Neural progenitor cell (in vitro differentiated cells): ENCODE measurements around the gene EOMES. TPM values are rescaled to one million over a fixed set of nuclear protein-coding genes. Genes with fewer than 3 reads are reported as not detected.
"Not testable (repeated sequence)": the region's sequence is repeated elsewhere in the genome, so short reads cannot be mapped to it uniquely, and the experiment has no call there.

Experiments used
- DNase-seq: peaks from one replicate; pipeline ENCODE4 v3.0.0-alpha.2; 2016; ENCODE audit warnings: low spot score
- H2AFZ ChIP-seq: fragments of 200-600 bp; sonication (generic); replicated peaks from 2 replicates; pipeline ENCODE4 v1.6.1; 2016; ENCODE audit warnings: antibody characterized with exemption
- H3F3A ChIP-seq: fragments of 200-600 bp; sonication (generic); 2 replicates; pipeline ENCODE4 v1.6.1; 2016; ENCODE audit warnings: antibody characterized with exemption, low read depth
- H3K27ac ChIP-seq: fragments of 200-600 bp; sonication (generic); 2 replicates; pipeline ENCODE4 v1.5.1; 2016; ENCODE audit warnings: mild to moderate bottlenecking
- H3K27me3 ChIP-seq: fragments of 200-600 bp; sonication (generic); 2 replicates; pipeline ENCODE4 v1.6.1; 2016; ENCODE audit warnings: mild to moderate bottlenecking, moderate library complexity
- H3K36me3 ChIP-seq: fragments of 200-600 bp; sonication (generic); 2 replicates; pipeline ENCODE4 v1.5.1; 2016
- H3K4me1 ChIP-seq: fragments of 200-600 bp; sonication (generic); 2 replicates; pipeline ENCODE4 v1.6.1; 2016; ENCODE audit warnings: mixed run types
- H3K4me2 ChIP-seq: fragments of 200-600 bp; sonication (generic); 2 replicates; pipeline ENCODE4 v1.6.1; 2016
- H3K4me3 ChIP-seq: fragments of 200-600 bp; sonication (generic); 2 replicates; pipeline ENCODE4 v1.5.1; 2016
- H3K79me2 ChIP-seq: fragments of 200-600 bp; sonication (generic); 2 replicates; pipeline ENCODE4 v1.6.1; 2016; ENCODE audit warnings: low read depth
- H3K9ac ChIP-seq: fragments of 200-600 bp; sonication (generic); 2 replicates; pipeline ENCODE4 v1.6.1; 2016
- H3K9me3 ChIP-seq: fragments of 200-600 bp; sonication (generic); 2 replicates; pipeline ENCODE4 v1.5.1; 2016; ENCODE audit warnings: low read depth
- H4K20me1 ChIP-seq: fragments of 200-600 bp; sonication (generic); 2 replicates; pipeline ENCODE4 v1.6.1; 2016; ENCODE audit warnings: low read depth
- H3K27ac Mint-ChIP-seq: 3 replicates; pipeline ENCODE4 v1.8.0; 2021; ENCODE audit warnings: mixed read lengths
- H3K27me3 Mint-ChIP-seq: 2 replicates; pipeline ENCODE4 v1.8.0; 2022; ENCODE audit warnings: low read depth, mild to moderate bottlenecking, inconsistent platforms, moderate library complexity, mixed read lengths; ENCODE audit not compliant: insufficient read depth
- H3K36me3 Mint-ChIP-seq: 3 replicates; pipeline ENCODE4 v1.8.0; 2021; ENCODE audit warnings: mixed read lengths
- H3K4me1 Mint-ChIP-seq: 3 replicates; pipeline ENCODE4 v1.8.0; 2021; ENCODE audit warnings: mixed read lengths
- H3K4me3 Mint-ChIP-seq: 3 replicates; pipeline ENCODE4 v1.8.0; 2021; ENCODE audit warnings: mild to moderate bottlenecking, moderate library complexity, mixed read lengths
- H3K9me3 Mint-ChIP-seq: 3 replicates; pipeline ENCODE4 v1.8.0; 2020; ENCODE audit warnings: mixed read lengths
- EZH2 ChIP-seq: fragments of 200-600 bp; sonication (generic); IDR thresholded peaks from 2 replicates; pipeline ENCODE4 v1.6.1; 2017; ENCODE audit warnings: antibody characterized with exemption, mild to moderate bottlenecking, moderate library complexity
- EZH2phosphoT487 ChIP-seq: fragments of 200-600 bp; sonication (generic); IDR thresholded peaks from 2 replicates; pipeline ENCODE4 v1.6.1; 2017; ENCODE audit warnings: antibody characterized with exemption
- total RNA-seq: library from RNA; depleted of rRNA; stranded (reverse); fragments of >200 nt; gene quantifications from 2 replicates; pipeline ENCODE4 v1.2.3, GENCODE V29; 2015; ENCODE audit warnings: low replicate concordance
- TF ChIP-seq, protein P1 (sequence below): fragments of 200-600 bp; sonication (generic); IDR thresholded peaks from 2 replicates; pipeline ENCODE4 v1.5.1; 2017; ENCODE audit warnings: antibody characterized with exemption, mild to moderate bottlenecking

EOMES gene
- total RNA-seq: not detected in 2 replicates

DNA sequence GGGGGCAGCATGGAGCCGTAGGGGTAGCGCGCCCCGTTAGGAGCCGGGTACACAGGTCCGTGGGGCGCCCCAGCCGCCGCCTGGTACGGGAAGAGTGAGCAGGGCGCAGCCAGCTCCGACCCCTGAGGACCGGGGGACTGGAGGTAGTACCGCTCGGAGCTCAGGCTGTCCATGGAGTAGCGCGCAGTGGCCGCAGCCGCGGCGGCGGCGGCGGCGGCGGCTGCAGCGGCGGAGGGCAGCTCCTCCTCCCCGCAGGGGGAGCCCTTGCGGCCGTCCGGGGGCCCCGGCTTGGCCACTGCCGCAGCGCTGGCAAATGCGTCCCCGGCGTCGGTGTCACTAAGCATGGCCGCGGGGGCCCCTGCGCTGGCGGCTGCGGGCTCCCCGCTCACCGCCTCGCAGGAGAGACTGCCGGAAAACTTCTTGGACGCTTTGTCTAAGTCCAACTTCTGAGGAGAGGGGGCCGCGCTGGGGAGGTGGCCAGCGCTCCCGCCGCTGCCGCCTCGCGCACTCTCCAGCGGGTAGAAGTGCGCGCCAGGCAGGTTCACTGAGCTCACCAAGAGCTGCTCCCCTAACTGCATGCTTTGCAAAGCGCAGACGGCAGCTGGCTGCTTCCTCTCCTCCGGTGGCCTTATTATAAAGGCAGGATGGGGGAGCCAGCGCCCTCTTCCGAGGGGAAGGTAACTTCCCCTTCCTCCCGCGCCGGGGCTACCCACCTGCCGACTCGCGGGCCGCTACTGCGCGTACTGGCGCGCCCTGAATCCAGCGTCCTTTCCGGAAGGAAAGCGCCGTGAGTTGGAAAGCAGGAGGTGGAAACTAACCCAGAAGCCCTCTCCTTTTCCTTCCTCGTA is at the start of gene EOMES:
EOMES (minus strand) TSS at position 607 of the 848 bp plus-strand sequence; CDS start at position 578, 29 bp downstream.
- peaks cover 35% of the 10 kb centered on the region for H3K4me1 Mint-ChIP-seq
- H3K4me1 ChIP-seq: peaks cover 25% of the 10 kb centered on the region

DNA sequence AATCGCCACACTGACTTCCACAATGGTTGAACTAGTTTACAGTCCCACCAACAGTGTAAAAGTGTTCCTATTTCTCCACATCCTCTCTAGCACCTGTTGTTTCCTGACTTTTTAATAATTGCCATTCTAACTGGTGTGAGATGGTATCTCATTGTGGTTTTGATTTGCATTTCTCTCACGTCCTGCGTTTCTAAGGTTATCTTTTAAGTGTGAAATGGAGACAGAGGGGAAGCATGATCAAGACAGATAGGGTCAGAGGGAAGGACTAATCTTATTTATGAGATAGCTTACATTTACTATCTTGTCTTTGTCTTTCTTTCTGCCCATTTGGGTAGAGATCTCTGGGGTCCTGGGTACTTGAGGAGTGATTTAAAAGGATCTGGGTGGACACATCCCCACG is 48.3 kb upstream of the EOMES start:
- H3K79me2 ChIP-seq, H3K27me3 ChIP-seq, H3K4me2 ChIP-seq, H3K36me3 Mint-ChIP-seq, H3K27me3 Mint-ChIP-seq, H2AFZ ChIP-seq, H3F3A ChIP-seq, H3K9me3 ChIP-seq, H3K27ac Mint-ChIP-seq, DNase-seq, H3K36me3 ChIP-seq, H3K4me1 ChIP-seq, H3K4me3 Mint-ChIP-seq, H3K27ac ChIP-seq, H3K9ac ChIP-seq, H3K9me3 Mint-ChIP-seq, H4K20me1 ChIP-seq, H3K4me3 ChIP-seq: not testable (repeated sequence)
- H3K4me1 Mint-ChIP-seq: peaks cover 11% of the 10 kb centered on the region

More for the DNA sequence above, at the start of gene EOMES:
- Mint-ChIP-seq H3K36me3 (no peaks in the 10 kb centered on the region), H3K9me3 (peaks cover 16% of the 10 kb centered on the region), H3K4me3 (peak within 1 kb of the TSS; percentile 85), H3K27ac (no peak within 1 kb of the TSS), H3K27me3 (peaks cover 88% of the 10 kb centered on the region)
- H2AFZ ChIP-seq: peak within 1 kb of the TSS; percentile 74
- H4K20me1 ChIP-seq: peaks cover 96% of the 10 kb centered on the region
- peaks cover 23% of the 10 kb centered on the region for H3F3A ChIP-seq
- no peaks in the 10 kb centered on the region for H3K36me3 ChIP-seq
- no peak within 1 kb of the TSS for H3K9ac ChIP-seq
- peaks cover 100% of the 10 kb centered on the region for H3K27me3 ChIP-seq
- H3K9me3 ChIP-seq: no peaks in the 10 kb centered on the region
- peak within 1 kb of the TSS; percentile 92 for H3K4me2 ChIP-seq
- peak; percentile 89 for DNase-seq
- H3K27ac ChIP-seq: no peak within 1 kb of the TSS
- TF ChIP-seq, protein P1, sequence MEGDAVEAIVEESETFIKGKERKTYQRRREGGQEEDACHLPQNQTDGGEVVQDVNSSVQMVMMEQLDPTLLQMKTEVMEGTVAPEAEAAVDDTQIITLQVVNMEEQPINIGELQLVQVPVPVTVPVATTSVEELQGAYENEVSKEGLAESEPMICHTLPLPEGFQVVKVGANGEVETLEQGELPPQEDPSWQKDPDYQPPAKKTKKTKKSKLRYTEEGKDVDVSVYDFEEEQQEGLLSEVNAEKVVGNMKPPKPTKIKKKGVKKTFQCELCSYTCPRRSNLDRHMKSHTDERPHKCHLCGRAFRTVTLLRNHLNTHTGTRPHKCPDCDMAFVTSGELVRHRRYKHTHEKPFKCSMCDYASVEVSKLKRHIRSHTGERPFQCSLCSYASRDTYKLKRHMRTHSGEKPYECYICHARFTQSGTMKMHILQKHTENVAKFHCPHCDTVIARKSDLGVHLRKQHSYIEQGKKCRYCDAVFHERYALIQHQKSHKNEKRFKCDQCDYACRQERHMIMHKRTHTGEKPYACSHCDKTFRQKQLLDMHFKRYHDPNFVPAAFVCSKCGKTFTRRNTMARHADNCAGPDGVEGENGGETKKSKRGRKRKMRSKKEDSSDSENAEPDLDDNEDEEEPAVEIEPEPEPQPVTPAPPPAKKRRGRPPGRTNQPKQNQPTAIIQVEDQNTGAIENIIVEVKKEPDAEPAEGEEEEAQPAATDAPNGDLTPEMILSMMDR: peak; percentile 68
- no peak for TF ChIP-seq EZH2
- peak within 1 kb of the TSS; percentile 66 for H3K4me3 ChIP-seq
- H3K79me2 ChIP-seq: no peaks in the 10 kb centered on the region

DNA sequence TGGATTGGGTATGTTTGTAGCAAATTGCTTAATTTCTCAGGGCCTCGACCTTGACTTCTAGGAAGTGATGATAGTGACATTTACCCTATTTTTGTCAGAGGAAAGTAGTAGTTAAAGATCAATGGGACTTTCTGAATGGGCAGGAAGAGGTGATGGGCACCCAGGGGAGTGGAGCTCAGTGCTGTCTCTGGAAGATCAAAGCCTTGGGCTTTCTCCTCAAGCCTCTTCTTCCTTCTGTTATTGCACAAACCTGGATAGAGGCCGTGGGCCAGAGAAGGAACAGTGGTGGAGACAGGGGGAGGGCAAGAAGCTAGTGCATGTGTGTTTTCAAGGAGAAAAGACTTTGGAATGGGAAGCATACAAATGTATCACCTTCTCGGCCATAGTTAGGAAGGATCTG is 44.9 kb upstream of the EOMES start:
- Mint-ChIP-seq H3K9me3 (no peaks in the 10 kb centered on the region), H3K27ac (no peak overlapping the region), H3K36me3 (no peaks in the 10 kb centered on the region), H3K4me1 (peaks cover 11% of the 10 kb centered on the region), H3K27me3 (peaks cover 3% of the 10 kb centered on the region), H3K4me3 (no peak overlapping the region)
- H3K27me3 ChIP-seq: no peaks in the 10 kb centered on the region
- no peaks in the 10 kb centered on the region for H3K4me1 ChIP-seq
- no peaks in the 10 kb centered on the region for H3K36me3 ChIP-seq
- H2AFZ ChIP-seq: no peak overlapping the region
- no peak overlapping the region for H3K4me2 ChIP-seq
- H3F3A ChIP-seq: no peaks in the 10 kb centered on the region
- H3K4me3 ChIP-seq: no peak overlapping the region
- TF ChIP-seq, protein P1: no peak
- no peak for TF ChIP-seq EZH2phosphoT487
- no peak for TF ChIP-seq EZH2
- H3K9ac ChIP-seq: no peak overlapping the region
- no peak overlapping the region for H3K27ac ChIP-seq
- H3K9me3 ChIP-seq: no peaks in the 10 kb centered on the region
- no peak for DNase-seq
- H4K20me1 ChIP-seq: no peaks in the 10 kb centered on the region
- H3K79me2 ChIP-seq: no peaks in the 10 kb centered on the region

DNA sequence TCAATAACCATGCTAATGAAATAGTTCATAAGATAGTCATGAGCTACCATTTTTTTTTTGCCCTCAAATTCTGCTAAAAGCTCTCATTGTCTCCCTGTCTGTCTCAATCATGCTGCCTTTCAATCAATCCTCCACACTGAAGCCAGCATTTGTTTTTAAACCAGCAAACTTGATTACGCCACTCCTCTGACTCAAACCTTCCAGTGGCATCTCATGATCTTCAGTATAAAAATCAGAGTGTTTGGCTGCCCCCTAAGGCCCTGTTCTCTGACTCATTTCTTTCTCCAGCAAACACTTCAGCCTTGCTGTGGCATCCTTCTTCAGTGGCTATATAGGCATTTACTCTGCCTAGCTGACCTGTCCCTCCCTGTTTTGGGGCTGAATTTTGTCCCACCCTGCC is 36.0 kb upstream of the EOMES start:
- H3K4me2 ChIP-seq: no peak overlapping the region
- no peak overlapping the region for H3K27ac ChIP-seq
- no peak overlapping the region for H3K4me3 ChIP-seq
- no peaks in the 10 kb centered on the region for H3K36me3 Mint-ChIP-seq
- H4K20me1 ChIP-seq: no peaks in the 10 kb centered on the region
- no peaks in the 10 kb centered on the region for H3F3A ChIP-seq
- peaks cover 8% of the 10 kb centered on the region for H3K27me3 Mint-ChIP-seq
- no peaks in the 10 kb centered on the region for H3K9me3 ChIP-seq
- H3K27ac Mint-ChIP-seq: no peak overlapping the region
- TF ChIP-seq, protein P1: no peak
- no peak for TF ChIP-seq EZH2phosphoT487
- TF ChIP-seq EZH2: no peak
- H3K4me1 ChIP-seq: no peaks in the 10 kb centered on the region
- DNase-seq: no peak
- peaks cover 2% of the 10 kb centered on the region for H3K9me3 Mint-ChIP-seq
- H3K4me1 Mint-ChIP-seq: peaks cover 21% of the 10 kb centered on the region
- H2AFZ ChIP-seq: no peak overlapping the region
- H3K27me3 ChIP-seq: no peaks in the 10 kb centered on the region
- H3K4me3 Mint-ChIP-seq: no peak overlapping the region
- no peak overlapping the region for H3K9ac ChIP-seq
- no peaks in the 10 kb centered on the region for H3K79me2 ChIP-seq
- no peaks in the 10 kb centered on the region for H3K36me3 ChIP-seq
